GM15510 (cell line): ENCODE data around the gene DHX35.

Experiments used
- POLR2A ChIP-seq: IDR thresholded peaks from 3 replicates; pipeline ENCODE4 v1.6.1; 2011; ENCODE audit warnings: borderline replicate concordance; ENCODE audit not compliant: insufficient read length; ENCODE audit errors: extremely low read depth

DHX35 gene

DNA sequence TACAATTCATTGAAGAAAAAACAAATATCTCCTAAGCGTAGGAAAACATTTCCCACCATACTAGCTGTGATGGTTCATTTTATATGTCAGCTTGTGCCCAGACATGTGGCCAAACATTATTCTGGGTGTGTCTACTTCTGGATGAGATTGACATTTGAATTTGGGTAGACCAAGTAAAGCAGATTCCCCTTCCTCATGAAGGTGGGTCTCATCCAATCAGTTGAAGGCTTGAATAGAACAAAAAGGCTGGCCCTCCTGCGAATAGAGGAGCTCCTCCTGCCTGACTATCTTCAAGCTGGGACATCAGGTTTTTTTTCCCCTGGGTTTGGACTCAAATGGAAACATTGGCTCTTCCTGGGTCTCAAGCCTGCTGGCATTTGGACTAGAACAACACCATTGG, 113.6 kb downstream of the DHX35 start:
- TF ChIP-seq POLR2A, result no peak

GRCh38 chr20:39076958-39077357, 114.8 kb downstream of the DHX35 start:
- no peak for TF ChIP-seq POLR2A

- no peak for TF ChIP-seq POLR2A
These were observed 118.2 kb downstream of the DHX35 start for GRCh38 chr20:39080326-39080725.

DNA sequence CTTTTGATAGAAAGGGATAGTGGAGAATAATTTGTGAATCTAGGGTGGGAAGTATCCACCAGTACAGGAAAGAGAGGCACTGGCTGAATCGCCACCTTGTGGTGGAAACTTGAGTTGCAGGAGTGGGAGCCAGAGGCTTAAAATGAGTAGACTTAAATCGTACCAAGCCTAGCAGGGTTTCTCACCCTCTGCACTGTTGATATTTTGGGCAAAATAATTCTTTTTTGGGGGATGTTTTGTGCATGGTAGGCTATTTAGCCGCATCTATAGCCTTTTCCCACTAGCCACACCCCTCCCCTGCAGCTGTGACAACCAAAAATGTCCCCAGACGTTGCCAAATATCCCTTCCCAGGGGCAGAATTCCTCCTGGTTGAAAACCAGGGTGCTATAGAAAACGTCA, 119.1 kb downstream of the DHX35 start:
- TF ChIP-seq POLR2A, result no peak

DNA sequence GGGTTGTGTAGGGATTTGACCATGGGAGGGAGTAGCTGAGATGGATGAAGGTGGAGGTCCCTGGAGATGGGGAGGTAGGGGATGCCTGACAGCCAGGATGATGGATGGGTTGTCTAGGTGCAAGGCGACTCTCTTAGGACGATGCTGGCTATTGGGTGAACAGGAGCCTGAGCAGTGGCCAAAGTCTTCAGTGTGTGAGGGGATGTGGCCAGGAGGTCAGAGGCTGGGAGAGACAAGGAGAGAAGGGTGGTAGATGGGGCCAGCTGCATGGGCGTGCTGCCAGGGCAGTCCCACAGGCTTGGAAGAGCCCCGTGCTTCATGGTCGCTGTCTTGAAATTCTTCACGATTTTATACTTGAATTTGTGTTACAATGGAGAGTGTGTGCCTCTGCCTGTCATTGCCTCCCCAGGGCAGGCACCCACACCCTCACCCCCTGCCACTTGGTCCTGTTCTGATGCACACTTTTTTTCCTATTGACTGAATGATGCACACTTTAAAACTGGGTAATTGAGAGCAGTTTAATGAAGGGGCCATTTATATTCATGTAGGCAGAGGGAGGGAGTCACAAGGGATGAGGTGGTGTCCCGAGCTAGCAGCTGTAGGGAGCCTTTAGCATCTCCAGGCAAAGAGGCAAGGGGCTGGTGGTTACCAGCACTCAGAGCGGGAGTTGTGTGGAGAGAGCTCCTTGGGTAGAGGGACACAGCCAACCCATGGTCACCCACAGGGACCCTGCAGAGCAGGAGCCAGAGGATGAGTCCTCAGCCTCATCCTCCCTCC, 120.7 kb downstream of the DHX35 start:
- TF ChIP-seq POLR2A, result no peak

- TF ChIP-seq POLR2A, result no peak
These were observed 121.6 kb downstream of the DHX35 start for GRCh38 chr20:39083761-39084160.

DNA sequence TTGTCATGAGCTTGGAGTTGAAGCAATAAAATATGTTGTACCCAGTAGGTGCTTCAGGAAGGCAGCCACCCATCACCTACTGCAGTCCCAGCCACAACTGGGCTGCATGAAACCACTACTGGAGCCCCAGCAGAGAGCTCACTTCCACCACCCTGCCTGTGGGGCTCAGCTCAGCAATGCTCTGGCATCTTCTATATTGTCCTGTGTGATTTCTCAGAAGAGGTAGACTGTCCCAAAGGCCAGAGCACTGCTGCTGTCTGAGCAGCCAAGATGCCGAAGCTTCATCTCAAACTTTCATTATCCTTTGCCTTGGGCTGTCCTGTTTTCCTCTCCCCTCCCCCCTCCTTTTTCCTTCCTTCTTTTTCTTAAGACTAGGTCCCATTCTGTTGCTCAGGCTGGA, 126.9 kb downstream of the DHX35 start:
- no peak for TF ChIP-seq POLR2A
